ENCODE results near the gene ANO2.

ANO2 gene

GRCh38 chr12:5720381-5721005 lies 224.6 kb downstream of the ANO2 start:
- H2AFZ ChIP-seq (ENCODE audit: low read length, unreplicated experiment) = no peak overlapping the region
- no peak overlapping the region for H3K27ac ChIP-seq (ENCODE audit: low read depth, low read length)
- no peaks in the 10 kb centered on the region for H3K79me2 ChIP-seq (ENCODE audit: control insufficient read depth, insufficient read depth, low read length, unreplicated experiment)
- H3K4me3 ChIP-seq (ENCODE audit: low read depth, low read length) = no peak overlapping the region
- no peaks in the 10 kb centered on the region for H3K4me1 ChIP-seq (ENCODE audit: control insufficient read depth, insufficient read depth, low read length, unreplicated experiment)
- H3K36me3 ChIP-seq (ENCODE audit: insufficient read depth, low read length) = no peaks in the 10 kb centered on the region
- no peaks in the 10 kb centered on the region for H3K27me3 ChIP-seq (ENCODE audit: insufficient read depth, low read length)

- Histone ChIP-seq H3K27ac (ENCODE audit: low read depth, low read length) (no peak overlapping the region), H3K79me2 (ENCODE audit: control insufficient read depth, insufficient read depth, low read length, unreplicated experiment) (no peaks in the 10 kb centered on the region), H2AFZ (ENCODE audit: low read length, unreplicated experiment) (no peak overlapping the region), H3K36me3 (ENCODE audit: insufficient read depth, low read length) (no peaks in the 10 kb centered on the region), H3K27me3 (ENCODE audit: insufficient read depth, low read length) (no peaks in the 10 kb centered on the region), H3K4me3 (ENCODE audit: low read depth, low read length) (no peak overlapping the region), H3K4me1 (ENCODE audit: control insufficient read depth, insufficient read depth, low read length, unreplicated experiment) (no peaks in the 10 kb centered on the region)
These were observed 226.4 kb downstream of the ANO2 start for GRCh38 chr12:5718680-5719079.

- no peak overlapping the region for H2AFZ ChIP-seq (ENCODE audit: low read length, unreplicated experiment)
- H3K36me3 ChIP-seq (ENCODE audit: insufficient read depth, low read length) = no peaks in the 10 kb centered on the region
- no peaks in the 10 kb centered on the region for H3K27me3 ChIP-seq (ENCODE audit: insufficient read depth, low read length)
- no peaks in the 10 kb centered on the region for H3K4me1 ChIP-seq (ENCODE audit: control insufficient read depth, insufficient read depth, low read length, unreplicated experiment)
- no peak overlapping the region for H3K27ac ChIP-seq (ENCODE audit: low read depth, low read length)
- no peaks in the 10 kb centered on the region for H3K79me2 ChIP-seq (ENCODE audit: control insufficient read depth, insufficient read depth, low read length, unreplicated experiment)
- no peak overlapping the region for H3K4me3 ChIP-seq (ENCODE audit: low read depth, low read length)
These were observed 227.0 kb downstream of the ANO2 start for GRCh38 chr12:5718073-5718472.

GRCh38 chr12:5716976-5717375 lies 228.1 kb downstream of the ANO2 start:
- H3K36me3 ChIP-seq (ENCODE audit: insufficient read depth, low read length) = no peaks in the 10 kb centered on the region
- no peaks in the 10 kb centered on the region for H3K4me1 ChIP-seq (ENCODE audit: control insufficient read depth, insufficient read depth, low read length, unreplicated experiment)
- no peak overlapping the region for H2AFZ ChIP-seq (ENCODE audit: low read length, unreplicated experiment)
- no peak overlapping the region for H3K27ac ChIP-seq (ENCODE audit: low read depth, low read length)
- H3K27me3 ChIP-seq (ENCODE audit: insufficient read depth, low read length) = no peaks in the 10 kb centered on the region
- H3K4me3 ChIP-seq (ENCODE audit: low read depth, low read length) = no peak overlapping the region
- no peaks in the 10 kb centered on the region for H3K79me2 ChIP-seq (ENCODE audit: control insufficient read depth, insufficient read depth, low read length, unreplicated experiment)

GRCh38 chr12:5716201-5716600 lies 228.9 kb downstream of the ANO2 start:
- Histone ChIP-seq H3K79me2 (ENCODE audit: control insufficient read depth, insufficient read depth, low read length, unreplicated experiment) (no peaks in the 10 kb centered on the region), H2AFZ (ENCODE audit: low read length, unreplicated experiment) (no peak overlapping the region), H3K27ac (ENCODE audit: low read depth, low read length) (no peak overlapping the region), H3K27me3 (ENCODE audit: insufficient read depth, low read length) (no peaks in the 10 kb centered on the region), H3K4me1 (ENCODE audit: control insufficient read depth, insufficient read depth, low read length, unreplicated experiment) (no peaks in the 10 kb centered on the region), H3K36me3 (ENCODE audit: insufficient read depth, low read length) (no peaks in the 10 kb centered on the region), H3K4me3 (ENCODE audit: low read depth, low read length) (no peak overlapping the region)

GRCh38 chr12:5715021-5715420 lies 230.0 kb downstream of the ANO2 start:
- Histone ChIP-seq H3K4me3 (ENCODE audit: low read depth, low read length) (no peak overlapping the region), H3K79me2 (ENCODE audit: control insufficient read depth, insufficient read depth, low read length, unreplicated experiment) (no peaks in the 10 kb centered on the region), H3K27me3 (ENCODE audit: insufficient read depth, low read length) (no peaks in the 10 kb centered on the region), H2AFZ (ENCODE audit: low read length, unreplicated experiment) (no peak overlapping the region), H3K36me3 (ENCODE audit: insufficient read depth, low read length) (no peaks in the 10 kb centered on the region), H3K27ac (ENCODE audit: low read depth, low read length) (no peak overlapping the region), H3K4me1 (ENCODE audit: control insufficient read depth, insufficient read depth, low read length, unreplicated experiment) (no peaks in the 10 kb centered on the region)

GRCh38 chr12:5713599-5714081 lies 231.4 kb downstream of the ANO2 start:
- no peaks in the 10 kb centered on the region for H3K36me3 ChIP-seq (ENCODE audit: insufficient read depth, low read length)
- no peaks in the 10 kb centered on the region for H3K79me2 ChIP-seq (ENCODE audit: control insufficient read depth, insufficient read depth, low read length, unreplicated experiment)
- no peaks in the 10 kb centered on the region for H3K4me1 ChIP-seq (ENCODE audit: control insufficient read depth, insufficient read depth, low read length, unreplicated experiment)
- H3K4me3 ChIP-seq (ENCODE audit: low read depth, low read length) = no peak overlapping the region
- H3K27me3 ChIP-seq (ENCODE audit: insufficient read depth, low read length) = no peaks in the 10 kb centered on the region
- H2AFZ ChIP-seq (ENCODE audit: low read length, unreplicated experiment) = no peak overlapping the region
- H3K27ac ChIP-seq (ENCODE audit: low read depth, low read length) = no peak overlapping the region

- Histone ChIP-seq H3K4me3 (ENCODE audit: low read depth, low read length) (no peak overlapping the region), H2AFZ (ENCODE audit: low read length, unreplicated experiment) (no peak overlapping the region), H3K27me3 (ENCODE audit: insufficient read depth, low read length) (no peaks in the 10 kb centered on the region), H3K36me3 (ENCODE audit: insufficient read depth, low read length) (no peaks in the 10 kb centered on the region), H3K4me1 (ENCODE audit: control insufficient read depth, insufficient read depth, low read length, unreplicated experiment) (no peaks in the 10 kb centered on the region), H3K27ac (ENCODE audit: low read depth, low read length) (no peak overlapping the region), H3K79me2 (ENCODE audit: control insufficient read depth, insufficient read depth, low read length, unreplicated experiment) (no peaks in the 10 kb centered on the region)
These were observed 234.7 kb downstream of the ANO2 start for GRCh38 chr12:5710260-5710878.

GRCh38 chr12:5708371-5708770 lies 236.7 kb downstream of the ANO2 start:
- Histone ChIP-seq H3K4me3 (ENCODE audit: low read depth, low read length) (no peak overlapping the region), H2AFZ (ENCODE audit: low read length, unreplicated experiment) (no peak overlapping the region), H3K79me2 (ENCODE audit: control insufficient read depth, insufficient read depth, low read length, unreplicated experiment) (no peaks in the 10 kb centered on the region), H3K27me3 (ENCODE audit: insufficient read depth, low read length) (no peaks in the 10 kb centered on the region), H3K4me1 (ENCODE audit: control insufficient read depth, insufficient read depth, low read length, unreplicated experiment) (no peaks in the 10 kb centered on the region), H3K27ac (ENCODE audit: low read depth, low read length) (no peak overlapping the region), H3K36me3 (ENCODE audit: insufficient read depth, low read length) (no peaks in the 10 kb centered on the region)

GRCh38 chr12:5706247-5706646 lies 238.8 kb downstream of the ANO2 start:
- Histone ChIP-seq H3K4me3 (ENCODE audit: low read depth, low read length) (no peak overlapping the region), H3K36me3 (ENCODE audit: insufficient read depth, low read length) (no peaks in the 10 kb centered on the region), H2AFZ (ENCODE audit: low read length, unreplicated experiment) (no peak overlapping the region), H3K27ac (ENCODE audit: low read depth, low read length) (no peak overlapping the region), H3K79me2 (ENCODE audit: control insufficient read depth, insufficient read depth, low read length, unreplicated experiment) (no peaks in the 10 kb centered on the region), H3K4me1 (ENCODE audit: control insufficient read depth, insufficient read depth, low read length, unreplicated experiment) (no peaks in the 10 kb centered on the region), H3K27me3 (ENCODE audit: insufficient read depth, low read length) (no peaks in the 10 kb centered on the region)

- Histone ChIP-seq H3K4me1 (ENCODE audit: control insufficient read depth, insufficient read depth, low read length, unreplicated experiment) (no peaks in the 10 kb centered on the region), H3K79me2 (ENCODE audit: control insufficient read depth, insufficient read depth, low read length, unreplicated experiment) (no peaks in the 10 kb centered on the region), H3K36me3 (ENCODE audit: insufficient read depth, low read length) (no peaks in the 10 kb centered on the region), H3K27ac (ENCODE audit: low read depth, low read length) (no peak overlapping the region), H2AFZ (ENCODE audit: low read length, unreplicated experiment) (no peak overlapping the region), H3K4me3 (ENCODE audit: low read depth, low read length) (no peak overlapping the region), H3K27me3 (ENCODE audit: insufficient read depth, low read length) (no peaks in the 10 kb centered on the region)
These were observed 239.3 kb downstream of the ANO2 start for GRCh38 chr12:5705791-5706190.
